ENCODE measurements around the gene SNTG2.

Gene SNTG2

DNA sequence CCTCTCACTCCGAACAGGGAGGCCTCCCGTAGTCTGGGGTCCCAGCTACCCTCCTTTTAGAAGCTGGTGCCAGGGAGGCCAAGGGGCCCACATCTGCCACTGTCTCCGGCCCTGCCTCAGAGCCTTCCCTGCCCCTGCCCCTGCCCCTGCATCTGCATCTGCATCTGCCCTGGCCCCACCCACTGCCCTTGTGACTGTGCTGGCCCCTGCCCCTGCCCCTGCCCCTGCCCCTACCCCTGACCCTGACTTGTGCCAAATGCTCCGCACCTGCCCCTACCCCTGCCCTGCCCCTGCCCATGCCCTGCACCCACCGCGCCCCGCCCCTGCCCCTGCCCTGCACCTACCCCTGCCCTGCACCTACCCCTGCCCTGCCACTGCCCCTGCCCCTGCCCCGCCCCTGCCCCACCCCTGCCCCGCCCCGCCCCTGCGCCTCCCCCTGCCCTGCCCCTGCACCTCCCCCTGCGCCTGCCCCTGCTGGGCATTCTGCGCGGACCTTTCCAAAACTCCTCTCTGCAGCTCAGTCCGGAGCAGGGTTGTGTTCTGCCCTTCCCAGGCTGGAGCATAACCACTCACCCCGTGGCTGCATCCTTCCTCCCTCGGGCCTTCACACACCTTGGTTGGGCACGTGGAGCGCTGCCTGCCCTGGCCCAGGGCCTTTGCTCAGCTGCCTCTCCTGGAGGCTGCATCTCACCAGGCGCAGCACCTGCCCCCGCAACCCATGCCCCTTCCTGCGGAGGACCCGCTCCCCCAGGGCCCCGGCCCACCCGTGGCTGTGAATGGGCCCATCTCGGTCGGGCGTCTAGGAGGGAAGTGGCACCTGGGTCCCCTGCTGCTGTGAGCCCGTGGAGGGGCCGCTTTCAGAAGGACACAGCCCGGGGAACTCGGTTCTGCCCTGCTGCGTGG, 5.4 kb downstream of the SNTG2 start:
- Histone ChIP-seq H3K36me3 (ENCODE audit: control insufficient read depth, low read depth, low read length) (no peaks in the 10 kb centered on the region), H3K27me3 (ENCODE audit: control insufficient read depth, insufficient read depth, low read length) (peaks cover 22% of the 10 kb centered on the region), H3K27ac (ENCODE audit: low read length) (no peak overlapping the region), H3K9ac (ENCODE audit: low read length) (no peak overlapping the region), H3K4me1 (ENCODE audit: control insufficient read depth, low read depth, low read length) (peaks cover 20% of the 10 kb centered on the region), H3K4me3 (ENCODE audit: low read length) (no peak overlapping the region), H3K9me3 (ENCODE audit: control insufficient read depth, low read depth, low read length) (no peaks in the 10 kb centered on the region)

DNA sequence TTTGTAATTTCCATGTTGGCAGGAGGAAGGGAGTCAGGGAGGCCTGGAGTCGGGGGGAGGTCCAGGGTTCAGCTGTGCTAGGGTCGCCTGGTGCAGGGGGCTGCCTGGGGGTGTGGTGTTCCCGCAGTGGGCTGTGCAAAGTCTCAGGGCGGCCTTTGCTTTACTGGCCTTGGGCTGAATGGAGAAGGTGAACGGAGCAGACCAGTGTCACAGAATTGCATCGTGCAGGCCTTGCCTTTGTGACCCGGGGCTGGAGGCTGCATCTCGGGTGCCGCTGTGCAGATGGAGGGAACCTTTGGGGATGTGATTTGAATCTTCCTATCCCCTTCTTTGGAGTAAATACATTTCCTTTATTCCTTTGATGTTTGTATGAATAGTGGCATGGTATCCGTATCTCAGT, 8.8 kb downstream of the SNTG2 start:
- Histone ChIP-seq H3K4me3 (ENCODE audit: low read length) (no peak overlapping the region), H3K9me3 (ENCODE audit: control insufficient read depth, low read depth, low read length) (no peaks in the 10 kb centered on the region), H3K4me1 (ENCODE audit: control insufficient read depth, low read depth, low read length) (peaks cover 7% of the 10 kb centered on the region), H3K27me3 (ENCODE audit: control insufficient read depth, insufficient read depth, low read length) (no peaks in the 10 kb centered on the region), H3K36me3 (ENCODE audit: control insufficient read depth, low read depth, low read length) (no peaks in the 10 kb centered on the region), H3K27ac (ENCODE audit: low read length) (no peak overlapping the region), H3K9ac (ENCODE audit: low read length) (no peak overlapping the region)

DNA sequence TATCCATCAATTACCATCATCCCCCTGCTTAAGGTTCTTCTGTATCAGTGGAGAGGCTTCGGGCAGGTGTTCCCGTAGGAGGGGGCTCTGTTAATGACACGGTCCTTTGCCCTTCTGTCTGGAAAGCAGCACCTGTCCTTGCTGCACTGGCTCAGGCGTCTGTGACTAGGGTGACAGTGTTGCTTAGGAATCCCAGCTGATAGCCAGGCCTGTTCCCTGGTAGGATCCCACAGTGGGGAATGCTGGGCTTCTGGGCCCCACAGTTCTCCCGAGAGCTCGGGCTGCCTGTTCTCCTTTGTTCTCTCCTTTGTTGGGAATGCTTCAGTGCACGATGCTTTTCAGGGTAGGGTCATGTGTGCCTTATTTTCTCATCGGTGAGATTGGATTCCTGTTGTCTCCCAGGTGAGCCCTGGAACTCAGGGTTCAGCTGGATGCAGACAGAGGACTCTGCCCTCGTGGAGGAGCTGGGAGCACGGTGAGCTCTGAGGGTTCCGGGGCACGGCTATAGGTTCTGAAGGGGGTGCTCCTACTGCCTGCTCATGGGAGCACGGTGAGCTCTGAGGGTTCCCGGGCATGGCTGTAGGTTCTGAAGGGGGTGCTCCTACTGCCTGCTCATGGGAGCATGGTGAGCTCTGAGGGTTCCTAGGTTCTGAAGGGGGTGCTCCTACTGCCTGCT, 9.6 kb downstream of the SNTG2 start:
- no peaks in the 10 kb centered on the region for H3K9me3 ChIP-seq (ENCODE audit: control insufficient read depth, low read depth, low read length)
- H3K27ac ChIP-seq (ENCODE audit: low read length), result no peak overlapping the region
- H3K4me3 ChIP-seq (ENCODE audit: low read length), result no peak overlapping the region
- no peaks in the 10 kb centered on the region for H3K27me3 ChIP-seq (ENCODE audit: control insufficient read depth, insufficient read depth, low read length)
- no peaks in the 10 kb centered on the region for H3K36me3 ChIP-seq (ENCODE audit: control insufficient read depth, low read depth, low read length)
- H3K4me1 ChIP-seq (ENCODE audit: control insufficient read depth, low read depth, low read length), result peaks cover 7% of the 10 kb centered on the region
- no peak overlapping the region for H3K9ac ChIP-seq (ENCODE audit: low read length)

DNA sequence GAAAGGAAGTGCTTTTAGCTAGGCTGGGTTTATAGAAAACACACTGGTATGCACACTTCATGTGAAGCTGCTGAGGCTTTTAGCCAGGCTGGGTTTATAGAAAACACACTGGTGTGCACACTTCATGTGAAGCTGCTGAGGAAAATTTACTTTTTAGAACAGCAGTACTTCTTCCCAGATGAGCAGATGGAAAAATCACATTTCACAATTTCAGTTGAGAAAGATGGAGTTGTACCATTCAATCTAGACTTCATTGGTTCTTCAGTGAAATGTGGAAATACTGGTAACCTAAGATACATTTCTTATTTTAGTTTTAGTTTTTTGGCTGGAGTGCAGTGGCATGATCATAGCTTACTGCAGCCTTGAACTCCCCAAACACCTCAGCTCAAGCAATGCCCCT, 11.1 kb downstream of the SNTG2 start:
- Histone ChIP-seq H3K27ac (ENCODE audit: low read length) (no peak overlapping the region), H3K27me3 (ENCODE audit: control insufficient read depth, insufficient read depth, low read length) (no peaks in the 10 kb centered on the region), H3K9ac (ENCODE audit: low read length) (no peak overlapping the region), H3K36me3 (ENCODE audit: control insufficient read depth, low read depth, low read length) (no peaks in the 10 kb centered on the region), H3K4me1 (ENCODE audit: control insufficient read depth, low read depth, low read length) (peaks cover 3% of the 10 kb centered on the region), H3K9me3 (ENCODE audit: control insufficient read depth, low read depth, low read length) (no peaks in the 10 kb centered on the region), H3K4me3 (ENCODE audit: low read length) (no peak overlapping the region)

DNA sequence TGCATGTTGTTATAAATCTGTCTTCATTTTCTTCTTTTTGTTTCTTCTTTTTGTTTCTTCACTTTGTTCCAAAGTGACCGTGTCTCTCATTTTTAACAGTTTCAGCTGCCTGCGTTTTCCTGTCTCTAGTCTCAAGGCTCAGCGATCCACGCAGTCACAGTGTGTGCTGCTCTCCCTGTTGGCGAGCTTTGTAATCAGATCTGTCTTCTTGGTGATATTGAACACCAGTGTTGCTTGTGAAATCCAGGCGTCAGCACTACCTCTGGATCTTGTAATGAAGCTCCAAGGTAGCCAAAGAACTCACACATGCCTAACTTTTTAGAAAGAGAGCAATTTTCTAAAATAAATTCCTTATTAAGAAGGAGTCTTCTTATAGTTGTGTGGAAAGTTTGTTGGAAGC, 13.2 kb downstream of the SNTG2 start:
- no peak overlapping the region for H3K27ac ChIP-seq (ENCODE audit: low read length)
- no peaks in the 10 kb centered on the region for H3K4me1 ChIP-seq (ENCODE audit: control insufficient read depth, low read depth, low read length)
- peaks cover 5% of the 10 kb centered on the region for H3K9me3 ChIP-seq (ENCODE audit: control insufficient read depth, low read depth, low read length)
- H3K36me3 ChIP-seq (ENCODE audit: control insufficient read depth, low read depth, low read length), result no peaks in the 10 kb centered on the region
- no peak overlapping the region for H3K9ac ChIP-seq (ENCODE audit: low read length)
- no peak overlapping the region for H3K4me3 ChIP-seq (ENCODE audit: low read length)
- H3K27me3 ChIP-seq (ENCODE audit: control insufficient read depth, insufficient read depth, low read length), result no peaks in the 10 kb centered on the region

DNA sequence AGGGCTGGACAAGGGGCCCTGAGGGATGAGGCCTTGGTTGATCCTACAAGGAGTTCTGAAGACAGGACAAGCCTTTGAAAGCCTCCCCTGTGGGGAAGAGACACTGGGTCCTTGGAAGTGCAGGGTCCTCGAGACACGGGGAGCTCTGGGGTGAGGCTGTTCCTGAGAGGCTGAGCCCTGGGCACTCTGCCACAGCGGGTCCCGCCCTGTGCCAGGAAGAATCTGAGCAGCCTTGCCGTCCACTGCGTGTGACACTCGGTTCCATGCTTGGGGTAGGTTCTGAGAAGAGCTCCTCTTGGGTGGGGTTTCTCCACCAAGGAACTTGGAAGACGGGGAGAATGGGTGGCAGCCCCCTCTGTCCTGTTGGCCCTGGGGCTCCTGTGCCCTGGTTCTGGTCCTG, 13.9 kb downstream of the SNTG2 start:
- no peaks in the 10 kb centered on the region for H3K36me3 ChIP-seq (ENCODE audit: control insufficient read depth, low read depth, low read length)
- H3K27me3 ChIP-seq (ENCODE audit: control insufficient read depth, insufficient read depth, low read length), result no peaks in the 10 kb centered on the region
- H3K4me1 ChIP-seq (ENCODE audit: control insufficient read depth, low read depth, low read length), result no peaks in the 10 kb centered on the region
- H3K9ac ChIP-seq (ENCODE audit: low read length), result no peak overlapping the region
- no peak overlapping the region for H3K27ac ChIP-seq (ENCODE audit: low read length)
- no peak overlapping the region for H3K4me3 ChIP-seq (ENCODE audit: low read length)
- H3K9me3 ChIP-seq (ENCODE audit: control insufficient read depth, low read depth, low read length), result peaks cover 9% of the 10 kb centered on the region

DNA sequence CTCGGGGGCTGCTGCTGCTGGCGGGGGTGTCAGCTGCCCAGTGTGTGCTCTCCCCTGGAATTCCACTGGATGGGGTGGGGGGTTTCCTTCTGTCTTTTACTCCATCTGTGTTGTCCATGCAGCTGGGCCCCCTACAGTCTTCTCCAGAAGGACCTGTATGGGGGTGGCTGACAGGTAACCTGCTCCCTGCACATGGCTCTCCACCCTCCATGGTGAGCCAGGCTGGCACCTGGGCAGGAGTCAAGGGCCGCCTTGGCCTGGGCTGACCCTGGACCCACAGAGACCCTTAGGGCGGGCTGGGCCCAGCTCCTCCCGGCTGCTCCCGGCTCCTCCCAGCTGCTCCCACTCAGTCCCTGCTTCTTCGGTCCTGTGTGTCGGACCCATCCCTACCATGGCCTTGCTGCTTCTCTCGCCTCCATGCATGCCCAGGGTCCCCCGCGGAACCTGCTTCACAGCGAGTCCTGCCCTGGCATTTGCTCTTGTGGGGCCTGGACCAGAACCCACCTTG, 15.0 kb downstream of the SNTG2 start:
- no peaks in the 10 kb centered on the region for H3K4me1 ChIP-seq (ENCODE audit: control insufficient read depth, low read depth, low read length)
- H3K9me3 ChIP-seq (ENCODE audit: control insufficient read depth, low read depth, low read length), result peaks cover 9% of the 10 kb centered on the region
- H3K27ac ChIP-seq (ENCODE audit: low read length), result no peak overlapping the region
- no peak overlapping the region for H3K4me3 ChIP-seq (ENCODE audit: low read length)
- H3K9ac ChIP-seq (ENCODE audit: low read length), result no peak overlapping the region
- H3K27me3 ChIP-seq (ENCODE audit: control insufficient read depth, insufficient read depth, low read length), result no peaks in the 10 kb centered on the region
- H3K36me3 ChIP-seq (ENCODE audit: control insufficient read depth, low read depth, low read length), result no peaks in the 10 kb centered on the region

DNA sequence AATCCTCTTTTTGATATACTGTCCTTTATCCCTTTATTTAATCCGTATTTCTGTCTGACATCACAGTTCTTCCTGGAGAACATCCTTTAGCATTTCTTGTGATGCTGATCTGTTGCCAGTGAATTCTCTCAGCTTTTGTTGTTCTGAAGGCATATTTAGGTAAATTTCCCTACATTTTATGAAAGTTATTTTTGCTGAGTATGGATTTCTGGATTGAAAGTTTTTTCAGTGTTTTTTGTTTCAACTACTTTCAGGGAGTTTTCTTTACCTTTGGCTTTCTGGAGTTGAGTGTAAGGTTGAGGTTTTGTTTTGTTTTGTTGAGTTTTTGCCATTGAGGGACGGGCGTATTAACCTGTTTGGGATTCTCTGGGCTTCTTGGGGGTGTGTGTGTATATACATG, 22.5 kb downstream of the SNTG2 start:
- no peaks in the 10 kb centered on the region for H3K36me3 ChIP-seq (ENCODE audit: control insufficient read depth, low read depth, low read length)
- peaks cover 9% of the 10 kb centered on the region for H3K9me3 ChIP-seq (ENCODE audit: control insufficient read depth, low read depth, low read length)
- no peak overlapping the region for H3K4me3 ChIP-seq (ENCODE audit: low read length)
- H3K27ac ChIP-seq (ENCODE audit: low read length), result no peak overlapping the region
- H3K9ac ChIP-seq (ENCODE audit: low read length), result no peak overlapping the region
- no peaks in the 10 kb centered on the region for H3K4me1 ChIP-seq (ENCODE audit: control insufficient read depth, low read depth, low read length)
- H3K27me3 ChIP-seq (ENCODE audit: control insufficient read depth, insufficient read depth, low read length), result no peaks in the 10 kb centered on the region

DNA sequence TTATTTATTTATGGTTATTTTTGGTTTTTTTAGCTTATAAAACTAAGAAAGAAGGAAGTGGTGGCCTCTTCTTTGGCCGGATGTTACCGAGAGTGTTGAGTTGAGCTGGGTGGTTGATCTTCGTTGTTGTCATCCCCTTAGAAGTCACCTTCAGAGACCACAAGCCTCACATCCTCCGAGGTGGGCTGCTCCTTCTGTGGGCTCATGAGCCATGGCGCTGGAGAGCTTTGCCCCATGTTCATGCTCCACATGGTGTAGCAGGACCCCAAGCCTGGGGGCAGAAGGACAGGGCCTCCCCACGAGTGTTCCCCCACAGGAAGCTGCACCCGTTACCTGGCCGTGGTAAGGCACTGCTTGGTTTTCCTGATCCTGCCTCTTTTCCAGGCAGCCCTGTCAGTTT, 23.4 kb downstream of the SNTG2 start:
- no peaks in the 10 kb centered on the region for H3K36me3 ChIP-seq (ENCODE audit: control insufficient read depth, low read depth, low read length)
- H3K9me3 ChIP-seq (ENCODE audit: control insufficient read depth, low read depth, low read length), result peaks cover 3% of the 10 kb centered on the region
- H3K27me3 ChIP-seq (ENCODE audit: control insufficient read depth, insufficient read depth, low read length), result no peaks in the 10 kb centered on the region
- no peak overlapping the region for H3K27ac ChIP-seq (ENCODE audit: low read length)
- no peak overlapping the region for H3K4me3 ChIP-seq (ENCODE audit: low read length)
- H3K4me1 ChIP-seq (ENCODE audit: control insufficient read depth, low read depth, low read length), result peaks cover 2% of the 10 kb centered on the region
- no peak overlapping the region for H3K9ac ChIP-seq (ENCODE audit: low read length)

DNA sequence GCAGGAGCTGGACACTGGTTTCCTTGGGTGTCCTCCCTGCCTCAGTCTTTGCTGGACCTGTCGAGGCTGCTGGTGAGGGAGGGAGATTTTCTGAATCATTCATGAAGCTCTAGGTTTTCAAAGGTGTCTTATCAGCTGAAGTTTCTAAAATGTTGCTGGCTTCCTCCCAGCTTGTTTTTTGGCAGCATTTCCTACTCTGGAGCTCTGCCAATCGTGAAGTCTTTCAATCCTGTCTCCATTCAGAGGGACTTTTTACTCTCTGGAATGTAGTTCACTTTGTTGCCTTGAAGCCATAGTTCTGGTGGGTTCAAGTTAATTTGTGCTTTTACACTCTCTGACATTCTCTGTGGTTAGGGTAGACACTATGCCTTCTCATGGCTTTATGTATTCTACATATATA, 23.9 kb downstream of the SNTG2 start:
- no peak overlapping the region for H3K9ac ChIP-seq (ENCODE audit: low read length)
- no peaks in the 10 kb centered on the region for H3K9me3 ChIP-seq (ENCODE audit: control insufficient read depth, low read depth, low read length)
- no peaks in the 10 kb centered on the region for H3K27me3 ChIP-seq (ENCODE audit: control insufficient read depth, insufficient read depth, low read length)
- H3K4me1 ChIP-seq (ENCODE audit: control insufficient read depth, low read depth, low read length), result peaks cover 6% of the 10 kb centered on the region
- no peak overlapping the region for H3K27ac ChIP-seq (ENCODE audit: low read length)
- no peaks in the 10 kb centered on the region for H3K36me3 ChIP-seq (ENCODE audit: control insufficient read depth, low read depth, low read length)
- no peak overlapping the region for H3K4me3 ChIP-seq (ENCODE audit: low read length)

DNA sequence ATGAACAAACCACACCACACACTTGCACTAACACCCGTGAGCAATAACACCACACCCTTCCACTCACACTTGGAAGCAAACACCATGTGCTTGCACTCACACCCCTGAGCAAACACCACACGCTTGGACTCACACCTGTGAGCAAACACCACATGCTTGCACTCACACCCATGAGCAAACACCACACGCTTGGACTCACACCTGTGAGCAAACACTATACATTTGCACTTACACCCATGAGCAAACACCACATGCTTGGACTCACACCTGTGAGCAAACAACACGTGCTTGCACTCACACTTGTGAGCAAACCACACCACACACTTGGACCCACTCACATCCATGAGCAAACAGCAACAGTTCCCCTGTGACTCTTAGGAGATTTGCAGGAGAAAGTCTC, 24.4 kb downstream of the SNTG2 start:
- Histone ChIP-seq H3K36me3 (ENCODE audit: control insufficient read depth, low read depth, low read length) (no peaks in the 10 kb centered on the region), H3K27me3 (ENCODE audit: control insufficient read depth, insufficient read depth, low read length) (no peaks in the 10 kb centered on the region), H3K9ac (ENCODE audit: low read length) (no peak overlapping the region), H3K4me1 (ENCODE audit: control insufficient read depth, low read depth, low read length) (peaks cover 6% of the 10 kb centered on the region), H3K4me3 (ENCODE audit: low read length) (no peak overlapping the region), H3K27ac (ENCODE audit: low read length) (no peak overlapping the region), H3K9me3 (ENCODE audit: control insufficient read depth, low read depth, low read length) (no peaks in the 10 kb centered on the region)
